Central memory CD4-positive, alpha-beta T cell (primary cell): ENCODE data around the gene RELN.
"Not testable (repeated sequence)": the region's sequence is repeated elsewhere in the genome, so short reads cannot be mapped to it uniquely, and the experiment has no call there.

ENCODE experiments used
- DNase-seq: peaks from one replicate; pipeline ENCODE4 v3.0.0; 2022
- total RNA-seq, 3 experiments: gene quantifications; one replicate each; lab custom pipeline; 2026; lab: John Stamatoyannopoulos, UW

RELN gene
- 0 reads per million in 3 experiments for total RNA-seq

DNA sequence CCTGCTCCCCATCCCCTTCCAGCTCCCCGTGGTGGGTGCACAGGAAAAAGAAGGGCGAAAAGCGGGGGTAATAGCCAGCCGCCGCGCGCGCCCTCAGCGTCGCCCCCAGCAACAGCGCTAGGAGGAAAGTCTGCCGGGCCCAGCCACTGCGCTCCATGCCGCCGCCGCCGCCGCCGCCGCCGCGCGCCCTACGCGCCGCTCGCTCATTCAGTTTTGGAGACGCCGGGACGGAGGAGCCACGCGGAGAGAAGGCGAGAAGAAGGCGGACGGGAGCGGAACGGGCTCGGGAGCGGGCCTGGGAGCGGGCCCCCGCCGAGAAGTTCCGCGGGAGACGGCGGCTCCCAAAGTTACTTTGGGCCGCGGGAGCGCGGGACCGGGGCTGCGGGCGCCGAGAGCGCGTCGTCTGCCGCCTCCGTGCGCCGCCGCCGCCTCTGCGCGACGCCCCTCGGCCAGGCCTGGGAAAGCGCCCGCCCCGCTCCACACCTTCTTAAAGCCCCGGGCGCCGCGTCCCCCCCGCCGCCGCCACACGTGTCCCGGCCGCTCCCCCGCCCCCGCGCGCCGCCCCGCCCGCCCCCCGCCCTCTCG, at the start of gene RELN:
Gene RELN (minus strand): TSS at position 459 of the 585 bp plus-strand sequence. CDS start 302 bp downstream, at position 157.
- no peak for DNase-seq

- no peak for DNase-seq
Observed at GRCh38 chr7:104038136-104038535, 48.7 kb upstream of the RELN start.

DNA sequence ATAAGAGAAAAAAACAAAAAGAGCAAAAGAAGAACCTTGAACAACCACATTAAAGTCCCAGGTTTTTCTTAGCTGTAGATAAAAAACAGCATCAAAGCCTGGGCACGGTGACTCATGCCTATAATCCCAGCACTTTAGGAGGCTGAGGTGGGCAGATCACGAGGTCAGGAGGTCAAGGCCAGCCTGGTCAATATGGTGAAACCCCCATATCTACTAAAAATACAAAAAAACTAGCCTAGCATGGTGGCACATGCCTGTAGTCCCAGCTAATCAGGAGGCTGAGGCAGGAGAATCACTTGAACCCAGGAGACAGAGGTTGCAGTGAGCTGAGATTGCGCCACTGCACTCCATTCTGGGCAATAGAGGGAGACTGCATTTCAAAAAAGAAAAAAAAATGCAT, 47.4 kb upstream of the RELN start:
- DNase-seq: not testable (repeated sequence)

DNA sequence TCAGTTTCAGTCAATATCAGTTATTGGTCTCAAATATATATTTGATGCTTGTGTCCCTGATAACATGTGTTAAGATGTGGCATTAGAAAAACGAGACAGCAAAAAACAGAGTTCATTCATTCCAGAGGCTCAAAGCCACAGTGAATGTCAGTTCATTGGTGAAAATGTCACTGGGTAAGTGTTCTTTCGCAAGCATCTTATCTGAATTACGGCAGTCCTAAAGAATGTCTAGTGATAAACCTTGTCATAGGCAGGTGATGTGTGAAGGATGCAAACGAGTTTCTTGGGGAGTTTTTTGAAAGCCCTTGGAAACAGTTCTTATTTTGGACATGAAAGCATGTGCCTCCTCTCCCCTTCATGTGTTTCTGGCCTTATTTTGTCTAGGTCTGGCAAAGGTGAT, 45.9 kb upstream of the RELN start:
- no peak for DNase-seq

GRCh38 chr7:104034679-104035078, 45.2 kb upstream of the RELN start:
- DNase-seq: no peak

DNA sequence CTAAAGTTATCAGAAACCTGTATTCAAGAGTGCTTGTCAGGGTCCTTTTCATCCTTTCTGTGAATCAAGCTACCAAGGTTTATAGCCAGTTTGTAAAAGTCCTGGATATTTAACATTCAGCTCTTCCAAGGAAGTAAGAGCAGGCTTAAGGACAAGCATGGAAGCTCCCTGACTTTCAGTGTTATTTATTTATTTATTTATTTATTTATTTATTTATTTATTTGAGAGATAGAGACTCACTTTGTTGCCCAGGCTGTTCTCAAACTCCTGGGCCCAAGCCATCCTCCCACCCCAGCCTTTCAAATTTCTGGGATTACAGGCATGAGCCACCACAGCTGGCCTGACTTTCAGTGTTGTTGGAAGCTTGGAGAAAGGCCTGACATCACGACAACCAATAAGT, 44.4 kb upstream of the RELN start:
- no peak for DNase-seq

DNA sequence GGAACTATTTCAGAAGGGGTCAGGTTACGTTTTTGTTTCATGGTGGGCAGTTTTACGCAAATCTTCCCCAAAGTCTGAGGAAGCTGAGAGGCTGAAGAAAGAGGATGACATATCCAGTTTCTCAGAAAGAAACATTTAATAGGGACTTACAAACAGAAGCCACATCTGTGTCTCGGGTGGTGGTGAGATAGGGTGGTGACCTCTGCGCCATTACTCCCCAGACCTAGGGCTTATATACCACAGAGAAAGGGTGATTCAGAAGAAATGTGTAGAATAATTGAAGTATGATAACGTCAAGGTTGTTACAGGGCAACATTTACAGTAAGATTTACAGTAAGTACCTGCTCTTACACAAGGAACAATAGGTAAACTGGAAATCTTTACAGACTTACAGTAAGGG, 43.0 kb upstream of the RELN start:
- DNase-seq: no peak

DNA sequence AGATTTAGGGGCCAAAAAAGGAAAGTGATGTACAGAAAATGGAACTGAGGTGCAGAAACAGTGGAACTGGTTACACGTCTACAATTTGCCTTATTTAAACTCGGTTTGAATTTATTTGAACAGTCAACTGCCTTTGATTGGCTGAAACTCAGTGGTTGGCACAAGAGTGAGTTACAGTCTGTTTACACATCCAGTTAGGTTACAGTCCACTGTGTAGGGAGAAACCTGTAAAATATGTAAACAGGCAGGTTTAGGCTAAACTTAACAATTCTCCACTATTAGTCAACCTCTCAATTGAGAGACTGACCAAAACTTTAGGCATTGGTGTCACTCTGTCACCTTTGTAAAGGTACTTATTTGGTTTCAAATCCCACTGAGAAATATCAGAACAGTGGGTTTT, 40.3 kb upstream of the RELN start:
- DNase-seq: no peak

DNA sequence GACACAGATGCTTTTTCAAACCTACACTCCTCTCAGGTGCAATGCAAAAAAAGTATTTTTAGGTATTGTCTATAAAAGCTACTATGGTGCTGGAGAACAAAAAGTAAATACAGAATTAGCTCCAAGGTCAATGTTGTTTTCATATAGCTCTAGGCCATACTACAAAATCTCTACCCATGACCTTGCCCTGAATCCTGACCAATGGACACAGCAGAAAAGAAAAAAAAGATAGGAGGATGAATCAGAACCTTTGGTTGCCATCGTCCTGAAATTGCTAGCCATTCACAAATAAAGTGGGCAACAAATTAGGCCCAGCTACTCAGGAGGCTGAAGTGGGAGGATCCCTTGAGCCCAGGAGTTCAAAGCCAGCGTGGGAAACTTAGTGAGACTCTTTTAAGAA, 35.2 kb upstream of the RELN start:
- no peak for DNase-seq

DNA sequence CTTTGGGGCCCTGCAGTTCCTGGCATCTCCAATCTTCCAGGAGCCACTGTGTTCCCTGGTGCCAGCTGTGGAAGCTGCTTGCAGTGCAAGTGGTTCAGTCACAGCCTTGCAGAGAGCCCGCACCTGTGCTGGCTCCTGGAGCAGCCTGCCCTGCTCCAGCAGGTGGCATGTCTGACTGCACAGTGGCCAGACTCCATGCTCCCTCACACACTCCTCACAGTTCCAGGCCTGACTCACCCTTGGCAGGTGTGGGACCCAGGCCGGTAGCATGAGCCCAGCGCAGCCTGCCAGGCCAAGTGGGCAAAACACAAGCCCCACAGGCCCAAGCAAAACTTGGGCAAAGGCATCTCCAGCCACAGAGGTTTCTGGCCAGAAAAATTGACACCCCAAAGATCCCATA, 33.6 kb upstream of the RELN start:
- DNase-seq: no peak

GRCh38 chr7:104018425-104018824, 29.0 kb upstream of the RELN start:
- no peak for DNase-seq

- DNase-seq: no peak
Observed at GRCh38 chr7:104017001-104017400, 27.5 kb upstream of the RELN start.

DNA sequence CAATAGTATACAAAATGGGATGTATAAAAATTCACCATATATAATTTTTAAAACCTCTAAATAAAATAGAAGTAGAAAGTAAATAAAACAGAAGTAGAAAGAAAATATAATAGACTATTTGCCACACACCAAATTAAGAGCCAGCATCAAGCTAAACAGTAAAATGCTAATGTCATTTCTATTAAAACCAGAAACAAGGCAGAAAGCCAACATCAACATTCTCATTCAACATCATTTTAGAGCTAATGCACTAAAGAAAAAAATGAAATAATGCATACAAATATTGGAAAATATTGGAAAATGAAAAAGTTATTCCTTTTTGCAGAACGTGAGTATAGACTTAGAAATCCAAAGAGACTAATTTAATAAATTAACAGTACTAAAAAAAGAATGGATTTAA, 23.4 kb upstream of the RELN start:
- no peak for DNase-seq

DNA sequence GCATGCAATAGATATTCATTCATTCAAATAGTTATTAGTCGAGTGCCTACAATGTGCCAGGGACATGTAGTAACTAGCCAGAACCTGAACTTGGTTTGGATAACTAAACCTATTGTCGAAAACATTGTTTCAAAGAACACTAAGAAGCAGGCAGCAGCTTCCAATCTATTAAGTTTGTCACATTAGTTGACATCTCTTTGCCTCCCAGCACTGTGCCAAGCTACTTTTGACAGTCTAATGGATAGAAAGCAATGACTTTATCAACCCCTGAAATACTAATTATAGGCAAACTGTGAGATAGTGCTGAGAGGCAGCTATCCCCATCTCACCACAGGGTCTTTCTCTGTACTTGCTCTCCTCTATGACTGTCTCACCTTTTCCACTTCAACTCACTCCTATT, 22.4 kb upstream of the RELN start:
- DNase-seq: no peak

DNA sequence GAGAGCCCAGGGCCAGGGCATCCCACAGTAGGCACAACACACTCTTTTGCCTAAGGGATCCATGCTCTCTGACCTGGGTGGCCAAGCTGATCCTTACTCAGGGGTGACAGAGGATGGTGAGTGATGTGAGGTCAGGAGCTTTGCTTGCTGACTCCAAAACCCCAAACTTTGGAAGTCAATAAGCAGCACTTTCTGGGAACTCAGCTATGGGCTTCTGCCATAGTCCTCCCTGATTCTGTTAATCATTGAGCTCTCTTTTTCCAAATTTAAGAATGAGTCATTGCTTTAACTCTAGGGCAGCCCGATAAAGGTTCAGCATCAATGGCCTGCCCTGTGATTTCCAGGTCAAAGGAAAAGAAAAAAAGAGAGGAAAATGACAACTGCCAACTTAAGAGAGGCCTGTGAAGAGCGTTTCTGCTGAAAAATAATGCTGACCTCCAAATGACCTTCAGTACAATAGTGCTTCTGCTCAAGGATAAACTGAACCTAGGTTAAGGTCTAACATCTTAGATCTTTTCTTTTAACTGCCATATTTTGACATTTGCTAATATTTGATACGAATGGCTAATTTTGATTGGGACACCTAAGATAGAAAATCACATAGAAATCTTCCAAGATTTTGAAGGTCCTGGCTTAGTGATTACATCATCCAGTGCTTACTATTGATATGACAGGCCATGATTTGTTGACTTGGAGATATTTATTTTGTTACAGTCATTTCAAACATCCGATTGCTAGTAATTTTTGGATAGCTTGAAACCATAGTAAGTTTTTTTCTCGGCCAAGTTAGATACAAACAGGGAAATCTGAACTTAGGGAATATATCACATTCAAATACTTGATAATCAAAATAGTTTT, 20.8 kb upstream of the RELN start:
- DNase-seq: no peak

- no peak for DNase-seq
Observed at GRCh38 chr7:104008107-104008506, 18.6 kb upstream of the RELN start.

DNA sequence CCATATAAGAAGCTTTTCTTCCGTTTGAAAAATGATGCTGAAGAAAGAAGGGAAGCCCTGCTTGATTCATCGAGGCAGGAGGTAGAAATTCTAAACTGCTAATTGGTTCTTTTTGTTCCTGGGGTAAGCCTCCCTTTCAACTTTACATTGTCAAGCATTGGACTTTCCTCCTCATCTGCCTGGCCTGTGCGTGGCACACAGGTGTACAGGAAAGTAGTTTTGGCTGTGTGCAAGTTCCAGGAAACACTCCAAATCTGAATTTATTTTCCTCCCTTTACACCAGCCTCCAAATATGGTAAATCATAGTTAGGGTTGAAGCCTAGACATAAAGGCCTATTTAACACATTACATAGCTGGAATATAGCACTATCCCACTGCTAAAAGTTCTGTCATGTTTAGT, 18.2 kb upstream of the RELN start:
- no peak for DNase-seq

DNA sequence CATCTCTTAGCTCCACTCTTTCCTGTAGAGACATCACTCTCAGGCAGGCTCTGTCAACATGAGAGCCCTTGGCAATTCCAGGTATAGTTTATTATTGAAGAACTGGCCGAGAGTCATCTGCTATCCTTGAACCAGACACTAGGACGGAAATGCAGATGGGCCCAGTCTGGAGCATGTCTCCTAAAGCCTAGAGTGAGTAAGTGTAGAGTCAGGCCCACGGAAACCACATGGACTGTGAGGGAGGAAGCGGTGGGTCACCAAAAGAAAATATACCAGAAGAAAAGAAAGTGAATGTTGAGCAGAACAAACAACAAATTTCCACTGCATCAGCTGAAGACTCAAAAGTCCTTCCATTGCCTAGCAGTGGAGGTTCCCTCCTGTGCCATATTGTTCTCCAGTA, 15.7 kb upstream of the RELN start:
- no peak for DNase-seq

DNA sequence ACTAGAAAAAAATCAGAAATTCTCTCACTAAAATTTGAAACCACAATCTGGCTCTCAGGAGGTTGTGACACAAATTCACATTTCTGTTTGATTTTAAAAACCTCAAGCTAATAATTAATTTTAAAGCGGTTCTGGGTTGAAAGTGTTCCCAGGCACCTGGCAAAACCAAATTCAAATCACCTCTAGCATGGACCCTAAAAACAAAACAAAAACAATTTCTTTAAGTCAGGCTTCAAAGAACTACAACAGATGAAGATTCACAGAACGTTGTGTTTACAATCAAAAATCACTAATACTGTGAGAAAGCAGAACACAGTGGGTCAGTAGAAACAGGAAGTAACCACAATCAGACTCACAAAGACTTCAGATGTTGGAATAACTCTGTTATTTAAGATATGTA, 7.2 kb upstream of the RELN start:
- no peak for DNase-seq

DNA sequence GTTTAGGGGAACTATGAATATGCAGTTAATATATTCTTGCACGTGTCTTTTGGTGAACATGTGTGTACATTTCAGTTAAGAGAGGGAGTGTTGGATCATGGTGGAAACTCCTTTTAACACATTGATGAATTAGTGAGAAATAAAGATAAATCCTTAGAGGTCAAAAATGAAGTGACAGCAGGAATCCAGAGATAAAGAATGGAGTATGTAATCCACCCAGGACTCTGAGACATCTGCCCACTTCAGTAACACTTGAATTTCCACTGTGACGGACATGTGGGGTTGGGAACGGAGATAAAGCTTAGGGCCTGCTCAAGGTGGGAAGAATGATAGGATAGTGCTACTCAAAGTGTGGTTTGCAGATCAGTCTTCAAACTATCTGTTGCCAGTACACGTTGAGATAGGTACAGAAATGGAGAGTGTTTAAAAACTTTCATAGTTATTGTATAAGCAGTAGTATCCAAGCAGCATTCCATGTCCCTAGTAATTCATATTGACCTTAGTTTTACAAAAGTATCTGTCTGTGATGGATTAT, 6.6 kb upstream of the RELN start:
- DNase-seq: no peak

DNA sequence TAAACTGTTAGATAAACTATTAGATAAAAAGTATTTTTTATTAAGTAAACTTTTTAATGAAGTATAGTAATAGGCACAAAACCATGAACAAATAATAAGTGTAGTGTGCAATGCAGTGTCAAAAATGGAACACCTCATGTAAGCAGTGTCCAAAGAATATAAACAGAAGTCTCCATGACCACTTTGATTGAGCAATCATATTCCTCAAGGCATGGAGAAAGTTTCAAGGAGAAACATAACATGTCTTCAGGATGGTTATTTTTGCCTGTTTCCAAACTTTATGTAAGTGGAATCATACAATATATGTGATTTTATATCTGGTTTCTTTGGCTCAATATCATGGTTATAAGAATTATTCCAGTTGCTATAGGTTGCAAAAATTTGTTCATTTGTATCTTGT, 6.1 kb upstream of the RELN start:
- DNase-seq: no peak

DNA sequence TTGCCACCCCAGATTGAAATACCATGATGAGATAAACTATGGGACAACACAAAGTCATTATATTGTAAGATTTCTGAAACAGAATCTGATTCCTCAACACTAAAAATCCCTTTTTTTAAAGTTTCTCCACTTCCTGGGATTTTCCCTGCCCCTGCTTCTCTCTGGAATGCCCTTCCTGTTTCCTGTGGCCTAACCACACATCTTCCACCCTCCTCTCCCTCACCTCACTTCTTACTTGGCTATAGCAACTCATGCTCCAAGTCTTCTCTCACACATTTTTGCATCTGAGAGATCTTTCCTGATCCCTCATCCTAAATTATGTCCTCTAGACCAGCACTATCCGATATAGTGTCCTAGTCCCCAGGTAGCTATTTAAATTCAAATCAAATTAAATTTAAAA, 4.1 kb upstream of the RELN start:
- DNase-seq: no peak

DNA sequence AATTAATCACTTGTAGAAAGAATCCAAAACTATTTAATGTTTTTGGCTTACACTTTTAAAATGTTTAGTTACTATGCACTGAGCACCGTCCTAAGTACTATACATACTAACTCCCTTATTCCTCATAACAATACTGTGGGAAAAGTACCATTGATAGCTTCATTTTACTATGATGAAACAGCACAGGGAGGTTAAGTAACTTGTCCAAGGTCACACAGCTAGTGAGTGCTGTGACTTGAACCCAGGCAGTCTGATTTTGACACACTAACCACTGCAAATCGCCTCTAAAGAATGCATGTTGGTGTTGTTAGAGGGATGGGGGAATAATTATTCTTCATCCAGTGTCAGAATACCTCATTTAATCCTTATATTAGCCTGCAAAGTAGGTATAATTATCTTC, 1.9 kb upstream of the RELN start:
- no peak for DNase-seq

GRCh38 chr7:103990991-103991390, 1.5 kb upstream of the RELN start:
- DNase-seq: no peak
